Measurements from ENCODE around the gene TMCO4.

DNA sequence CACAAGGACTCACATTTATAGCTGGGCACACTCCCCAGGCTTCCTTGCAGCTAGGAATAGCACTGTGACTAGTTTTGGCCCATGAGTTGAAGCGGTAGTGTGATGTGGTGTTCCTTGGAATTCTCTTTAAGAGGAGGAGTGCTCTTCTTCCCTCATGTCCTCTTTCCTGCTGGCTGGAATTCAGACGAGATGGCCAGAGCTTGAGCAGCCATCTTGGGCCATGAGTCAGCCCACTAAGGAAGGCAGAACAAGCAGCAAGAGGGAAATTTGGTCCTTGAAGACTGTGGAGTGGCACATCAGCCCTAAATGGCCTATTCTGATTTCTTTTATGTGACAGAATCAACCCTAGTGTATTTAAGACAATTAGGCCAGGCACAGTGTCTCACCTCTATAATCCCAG lies 115.0 kb downstream of the TMCO4 start:
- TF ChIP-seq TEAD4 (IDR thresholded peaks at IDR 0.05) (no peak), TAF1 (IDR thresholded peaks at IDR 0.05; ENCODE audit: low read depth) (no peak), RAD21 (IDR thresholded peaks at IDR 0.05; ENCODE audit: low read depth) (no peak)
